Gastroesophageal sphincter (tissue), 4 donors: ENCODE results near the gene NDUFS8. TPM values are rescaled to one million over a fixed set of nuclear protein-coding genes. Genes with fewer than 3 reads are reported as not detected.

ENCODE experiments used
- ATAC-seq: fragments of 150-250 bp; one replicate; pipeline ENCODE4 v1.9.1; 2016; ENCODE audit warnings: mild to moderate bottlenecking, moderate library complexity
- H3K27ac ChIP-seq, 4 donors: fragments of 200-600 bp; sonication (generic) in 3 of 4; 1 replicate in 3 of 4; 2 replicates in 1 of 4; pipeline ENCODE4 v1.5.1; 2016 to 2019
- H3K27me3 ChIP-seq: fragments of 200-600 bp; sonication (generic); one replicate; pipeline ENCODE4 v1.5.1; 2019
- H3K36me3 ChIP-seq, 2 donors: fragments of 200-600 bp; sonication (generic); one replicate each; pipeline ENCODE4 v1.5.1; 2019; ENCODE audit warnings: control low read depth in 1 of 2
- H3K4me1 ChIP-seq, 3 donors: fragments of 200-600 bp; sonication (generic); 1 replicate in 2 of 3; 2 replicates in 1 of 3; pipeline ENCODE4 v1.5.1; 2016 to 2019; ENCODE audit warnings: control low read depth in 2 of 3
- H3K4me3 ChIP-seq, 2 donors: fragments of 200-600 bp; sonication (generic); one replicate each; pipeline ENCODE4 v1.5.1; 2019; ENCODE audit warnings: mild to moderate bottlenecking in 1 of 2, moderate library complexity in 1 of 2
- H3K9me3 ChIP-seq, 3 donors: fragments of 200-600 bp; sonication (generic); one replicate each; pipeline ENCODE4 v1.5.1; 2017 to 2019; ENCODE audit warnings: control low read depth in 2 of 3
- CTCF ChIP-seq, 4 experiments: fragments of 200-600 bp in 2 of 4; fragments of 450-650 bp in 2 of 4; sonication (generic) in 1 of 4; IDR thresholded peaks; one replicate each; pipeline ENCODE4 v1.5.1; 2017 to 2019; ENCODE audit warnings: antibody characterized with exemption in 4 of 4, mild to moderate bottlenecking in 2 of 4, moderate library complexity in 2 of 4
- EP300 ChIP-seq: sonication (generic); formaldehyde crosslinking; IDR thresholded peaks from one replicate; pipeline ENCODE4 v1.6.1; 2017; ENCODE audit warnings: antibody characterized with exemption, mild to moderate bottlenecking
- POLR2A ChIP-seq, 2 donors: fragments of 450-650 bp; IDR thresholded peaks; one replicate each; pipeline ENCODE4 v1.6.1; 2017; ENCODE audit warnings: antibody characterized with exemption in 2 of 2, mild to moderate bottlenecking in 2 of 2, moderate library complexity in 1 of 2
- POLR2AphosphoS5 ChIP-seq: sonication (generic); formaldehyde crosslinking; IDR thresholded peaks from one replicate; pipeline ENCODE4 v1.6.1; 2017; ENCODE audit warnings: antibody characterized with exemption
- WGBS, 2 donors: methylation state at CpG; one replicate each; pipeline ENCODE4 v1.1.5; 2018; ENCODE audit warnings: low coverage in 1 of 2; 5-methylcytosine and 5-hydroxymethylcytosine counted together
- total RNA-seq, 4 donors: library from RNA; depleted of rRNA; stranded (reverse); fragments of >200 nt; gene quantifications; one replicate each; pipeline ENCODE4 v1.1.0, GENCODE V29; 2016

The NDUFS8 gene
- total RNA-seq, 4 donors from 2014 or later, result 145 to 203 (median 159) TPM

- ATAC-seq, result no peak
- Histone ChIP-seq H3K4me3 (no peak overlapping the region), H3K9me3 (no peaks in the 10 kb centered on the region), H3K4me1 (peaks cover 0 to 59% (median 12%) of the 10 kb centered on the region in 3 donors), H3K27ac (peak overlapping the region in 1 of 4 donors; percentile 87), H3K36me3 (no peaks in the 10 kb centered on the region), H3K27me3 (no peaks in the 10 kb centered on the region)
- TF ChIP-seq POLR2AphosphoS5 (no peak), POLR2A (IDR thresholded peaks at IDR 0.05) (no peak), CTCF (IDR thresholded peaks at IDR 0.05) (no peak), EP300 (no peak)
- WGBS, 2 donors, result 88% methylated on average over 5 of the region's 16 CpGs; no CpG with 5 or more reads in 1 of the 2 donors
These were observed 22.7 kb upstream of the NDUFS8 start for GRCh38 chr11:68007498-68008380.

- H3K4me3 ChIP-seq, result no peak overlapping the region
- no peaks in the 10 kb centered on the region for H3K27me3 ChIP-seq
- TF ChIP-seq POLR2AphosphoS5 (no peak), POLR2A (IDR thresholded peaks at IDR 0.05) (peak in 1 of 2 donors; percentile 8), EP300 (no peak), CTCF (IDR thresholded peaks at IDR 0.05) (no peak)
- ATAC-seq, result no peak
- H3K27ac ChIP-seq, result peak overlapping the region in 3 of 4 donors; percentile 84 to 87 (median 87)
- no peaks in the 10 kb centered on the region for H3K9me3 ChIP-seq
- H3K4me1 ChIP-seq, result peaks cover 0 to 59% (median 12%) of the 10 kb centered on the region in 3 donors
- no peaks in the 10 kb centered on the region for H3K36me3 ChIP-seq
- WGBS, 2 donors, result 40 to 60% methylated on average over 2 to 3 of the region's 27 CpGs
These were observed 21.8 kb upstream of the NDUFS8 start for GRCh38 chr11:68008381-68009337.

GRCh38 chr11:68009391-68010089 is 20.9 kb upstream of the NDUFS8 start:
- no peaks in the 10 kb centered on the region for H3K36me3 ChIP-seq
- WGBS, 2 donors, result 64 to 74% methylated on average over 7 to 12 of the region's 12 CpGs
- peak overlapping the region; percentile 12 to 87 (median 86) for H3K27ac ChIP-seq
- TF ChIP-seq EP300 (no peak), CTCF (IDR thresholded peaks at IDR 0.05) (no peak), POLR2AphosphoS5 (no peak), POLR2A (IDR thresholded peaks at IDR 0.05) (no peak)
- H3K9me3 ChIP-seq, result no peaks in the 10 kb centered on the region
- peak overlapping the region in 1 of 2 donors; percentile 46 for H3K4me3 ChIP-seq
- ATAC-seq, result no peak
- H3K27me3 ChIP-seq, result no peaks in the 10 kb centered on the region
- H3K4me1 ChIP-seq, result peaks cover 0 to 61% (median 12%) of the 10 kb centered on the region in 3 donors

- no peaks in the 10 kb centered on the region for H3K27me3 ChIP-seq
- 62% methylated on average over 2 of the region's 33 CpGs; no CpG with 5 or more reads in 1 of the 2 donors for WGBS, 2 donors
- H3K4me3 ChIP-seq, result peak within 1 kb of the TSS; percentile 3 to 46
- no peaks in the 10 kb centered on the region for H3K9me3 ChIP-seq
- H3K36me3 ChIP-seq, result no peaks in the 10 kb centered on the region
- ATAC-seq, result peak; percentile 93
- TF ChIP-seq POLR2A (IDR thresholded peaks at IDR 0.05) (peak; percentile 46 to 47), CTCF (IDR thresholded peaks at IDR 0.05) (peak in 2 of 4 experiments; percentile 2 to 17), POLR2AphosphoS5 (peak; percentile 71), EP300 (no peak)
- H3K4me1 ChIP-seq, result peaks cover 0 to 64% (median 12%) of the 10 kb centered on the region in 3 donors
- peak within 1 kb of the TSS; percentile 12 to 87 (median 86) for H3K27ac ChIP-seq
These were observed 20.1 kb upstream of the NDUFS8 start, which contains the start of gene ALDH3B1 for GRCh38 chr11:68010090-68011041. Gene ALDH3B1, plus strand, starts transcription at chr11:68010327. Its CDS starts 4,971 bp downstream, at chr11:68015298.
